ENCODE measurements around the gene PLPP1. TPM values are rescaled to one million over a fixed set of nuclear protein-coding genes. Genes with fewer than 3 reads are reported as not detected.

PLPP1 gene
- polyA plus RNA-seq, 3 donors: 0.87 to 1.5 (median 0.98) TPM

DNA sequence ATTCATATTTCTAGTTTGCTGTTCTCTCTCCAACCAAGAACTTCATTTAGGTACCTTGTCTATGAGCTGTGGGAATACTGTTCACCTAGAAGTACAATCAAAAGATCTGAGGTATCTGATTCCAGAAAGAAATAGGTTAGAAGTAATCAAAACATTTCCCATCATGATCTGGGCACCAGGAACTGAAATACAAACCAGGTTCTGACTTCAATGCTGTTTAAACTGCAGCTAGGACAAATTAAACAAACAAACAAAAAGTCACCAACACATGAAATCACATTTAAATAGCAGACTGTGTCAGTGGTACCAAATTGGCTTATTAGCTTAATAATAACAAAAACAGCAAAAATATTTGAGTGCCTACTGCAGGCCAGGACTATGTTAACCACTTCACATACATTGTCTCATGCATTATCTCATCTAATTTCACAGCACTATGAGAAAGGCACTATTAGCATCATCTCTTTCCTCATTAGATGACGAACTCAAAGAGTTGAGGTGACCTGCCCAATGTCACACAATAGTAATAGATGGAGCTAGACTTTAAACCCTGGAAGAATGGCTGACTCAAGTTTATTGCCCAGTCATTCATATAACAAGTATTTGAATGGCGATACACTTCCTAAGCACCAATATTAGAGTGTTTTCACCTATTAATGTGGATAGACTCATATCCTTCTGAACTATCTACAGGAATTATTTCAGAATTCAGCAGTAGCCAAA lies 14.5 kb downstream of the PLPP1 start:
- no peak for DNase-seq
- H4K20me1 ChIP-seq (ENCODE audit: insufficient read depth, low read length): no peaks in the 10 kb centered on the region
- no peak overlapping the region for H3K4me3 ChIP-seq (replicated peaks in 1 of 3; ENCODE audit: low read depth in 2 of 3, low read length in 3 of 3)
- Mint-ChIP-seq H3K4me3 (no peak overlapping the region), H3K27ac (no peak overlapping the region), H3K9me3 (no peaks in the 10 kb centered on the region), H3K27me3 (ENCODE audit: low read depth in 3 of 3) (peaks cover 2 to 10% (median 6%) of the 10 kb centered on the region in 3 donors), H3K36me3 (no peaks in the 10 kb centered on the region), H3K4me1 (no peaks in the 10 kb centered on the region)
- no peaks in the 10 kb centered on the region for H3K9me3 ChIP-seq (replicated peaks in 1 of 2; ENCODE audit: control insufficient read depth in 1 of 2, insufficient read depth in 1 of 2, low read length in 2 of 2)
- H3K27me3 ChIP-seq (ENCODE audit: control insufficient read depth in 2 of 2, insufficient read depth in 2 of 2, low read length in 2 of 2): no peaks in the 10 kb centered on the region
- no peak overlapping the region for H3K4me2 ChIP-seq (replicated peaks; ENCODE audit: extremely low read depth, low read length, poor library complexity, severe bottlenecking)
- H3K36me3 ChIP-seq (replicated peaks in 1 of 2; ENCODE audit: control insufficient read depth in 1 of 2, insufficient read depth in 2 of 2, low read length in 2 of 2): no peaks in the 10 kb centered on the region
- no peak overlapping the region for H2AFZ ChIP-seq (ENCODE audit: insufficient read depth, low read depth, low read length, poor library complexity, severe bottlenecking)
- H3K4me1 ChIP-seq (ENCODE audit: control insufficient read depth in 1 of 2, insufficient read depth in 2 of 2, low read length in 2 of 2): no peaks in the 10 kb centered on the region
- H3K79me2 ChIP-seq (ENCODE audit: insufficient read depth, low read length): no peaks in the 10 kb centered on the region
- H3K9ac ChIP-seq (ENCODE audit: insufficient read depth, low read length, poor library complexity, severe bottlenecking): no peak overlapping the region
- TF ChIP-seq, protein P1, sequence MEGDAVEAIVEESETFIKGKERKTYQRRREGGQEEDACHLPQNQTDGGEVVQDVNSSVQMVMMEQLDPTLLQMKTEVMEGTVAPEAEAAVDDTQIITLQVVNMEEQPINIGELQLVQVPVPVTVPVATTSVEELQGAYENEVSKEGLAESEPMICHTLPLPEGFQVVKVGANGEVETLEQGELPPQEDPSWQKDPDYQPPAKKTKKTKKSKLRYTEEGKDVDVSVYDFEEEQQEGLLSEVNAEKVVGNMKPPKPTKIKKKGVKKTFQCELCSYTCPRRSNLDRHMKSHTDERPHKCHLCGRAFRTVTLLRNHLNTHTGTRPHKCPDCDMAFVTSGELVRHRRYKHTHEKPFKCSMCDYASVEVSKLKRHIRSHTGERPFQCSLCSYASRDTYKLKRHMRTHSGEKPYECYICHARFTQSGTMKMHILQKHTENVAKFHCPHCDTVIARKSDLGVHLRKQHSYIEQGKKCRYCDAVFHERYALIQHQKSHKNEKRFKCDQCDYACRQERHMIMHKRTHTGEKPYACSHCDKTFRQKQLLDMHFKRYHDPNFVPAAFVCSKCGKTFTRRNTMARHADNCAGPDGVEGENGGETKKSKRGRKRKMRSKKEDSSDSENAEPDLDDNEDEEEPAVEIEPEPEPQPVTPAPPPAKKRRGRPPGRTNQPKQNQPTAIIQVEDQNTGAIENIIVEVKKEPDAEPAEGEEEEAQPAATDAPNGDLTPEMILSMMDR (IDR thresholded peaks at IDR 0.05): no peak
- H3K27ac ChIP-seq (ENCODE audit: low read depth in 1 of 2, low read length in 2 of 2): no peak overlapping the region
- intact Hi-C loops (cut with micrococcal nuclease): no loop called here
- WGBS (ENCODE audit: insufficient coverage): no CpG with 5 or more reads among the region's 2 CpGs

GRCh38 chr5:55518831-55519390 lies 15.9 kb downstream of the PLPP1 start:
- intact Hi-C loops (cut with micrococcal nuclease): no loop called here
- Mint-ChIP-seq H3K4me3 (no peak overlapping the region), H3K36me3 (no peaks in the 10 kb centered on the region), H3K27me3 (ENCODE audit: low read depth in 3 of 3) (peaks cover 2 to 8% (median 6%) of the 10 kb centered on the region in 3 donors), H3K27ac (no peak overlapping the region), H3K9me3 (no peaks in the 10 kb centered on the region), H3K4me1 (no peaks in the 10 kb centered on the region)
- Histone ChIP-seq H3K36me3 (replicated peaks in 1 of 2; ENCODE audit: control insufficient read depth in 1 of 2, insufficient read depth in 2 of 2, low read length in 2 of 2) (no peaks in the 10 kb centered on the region), H3K4me3 (replicated peaks in 1 of 3; ENCODE audit: low read depth in 2 of 3, low read length in 3 of 3) (no peak overlapping the region), H3K27me3 (ENCODE audit: control insufficient read depth in 2 of 2, insufficient read depth in 2 of 2, low read length in 2 of 2) (no peaks in the 10 kb centered on the region), H3K27ac (ENCODE audit: low read depth in 1 of 2, low read length in 2 of 2) (no peak overlapping the region), H4K20me1 (ENCODE audit: insufficient read depth, low read length) (no peaks in the 10 kb centered on the region), H3K9ac (ENCODE audit: insufficient read depth, low read length, poor library complexity, severe bottlenecking) (no peak overlapping the region), H2AFZ (ENCODE audit: insufficient read depth, low read depth, low read length, poor library complexity, severe bottlenecking) (no peak overlapping the region), H3K79me2 (ENCODE audit: insufficient read depth, low read length) (no peaks in the 10 kb centered on the region), H3K9me3 (replicated peaks in 1 of 2; ENCODE audit: control insufficient read depth in 1 of 2, insufficient read depth in 1 of 2, low read length in 2 of 2) (no peaks in the 10 kb centered on the region), H3K4me2 (replicated peaks; ENCODE audit: extremely low read depth, low read length, poor library complexity, severe bottlenecking) (no peak overlapping the region), H3K4me1 (ENCODE audit: control insufficient read depth in 1 of 2, insufficient read depth in 2 of 2, low read length in 2 of 2) (no peaks in the 10 kb centered on the region)
- DNase-seq: no peak
- TF ChIP-seq, protein P1 (IDR thresholded peaks at IDR 0.05): no peak
